Parathyroid adenoma (tissue), 2 donors: ENCODE data around the gene RAB4B.

Experiments used
- H2AFZ ChIP-seq: fragments of 300-600 bp; sonication (generic); one replicate; pipeline ENCODE4 v1.7.0; 2017; ENCODE audit warnings: antibody characterized with exemption, mild to moderate bottlenecking
- H3K27ac ChIP-seq: fragments of 300-600 bp; sonication (generic); one replicate; pipeline ENCODE4 v1.7.0; 2017
- H3K27me3 ChIP-seq: fragments of 300-600 bp; sonication (generic); one replicate; pipeline ENCODE4 v1.7.0; 2017; ENCODE audit warnings: low read length; ENCODE audit not compliant: control insufficient read depth, insufficient read depth
- H3K36me3 ChIP-seq: fragments of 300-600 bp; sonication (generic); one replicate; pipeline ENCODE4 v1.7.0; 2017; ENCODE audit warnings: low read length; ENCODE audit not compliant: control insufficient read depth, insufficient read depth
- H3K4me1 ChIP-seq: fragments of 300-600 bp; sonication (generic); one replicate; pipeline ENCODE4 v1.7.0; 2017; ENCODE audit warnings: control low read depth
- H3K4me2 ChIP-seq: fragments of 300-600 bp; sonication (generic); one replicate; pipeline ENCODE4 v1.7.0; 2017; ENCODE audit warnings: low read length
- H3K4me3 ChIP-seq: fragments of 300-600 bp; sonication (generic); one replicate; pipeline ENCODE4 v1.7.0; 2017; ENCODE audit warnings: low read depth, low read length
- H3K79me2 ChIP-seq: fragments of 300-600 bp; sonication (generic); one replicate; pipeline ENCODE4 v1.7.0; 2017; ENCODE audit warnings: control low read depth
- H3K9ac ChIP-seq: fragments of 300-600 bp; sonication (generic); one replicate; pipeline ENCODE4 v1.7.0; 2017; ENCODE audit warnings: mild to moderate bottlenecking
- H3K9me3 ChIP-seq: fragments of 300-600 bp; sonication (generic); one replicate; pipeline ENCODE4 v1.7.0; 2017; ENCODE audit warnings: low read length; ENCODE audit not compliant: control insufficient read depth
- TF ChIP-seq, protein P1 (sequence below): fragments of 300-600 bp; sonication (generic); IDR thresholded peaks from one replicate; pipeline ENCODE4 v1.7.0; 2017; ENCODE audit warnings: antibody characterized with exemption, mild to moderate bottlenecking
- donor health status: primary hyperparathyroidism.

RAB4B gene

DNA sequence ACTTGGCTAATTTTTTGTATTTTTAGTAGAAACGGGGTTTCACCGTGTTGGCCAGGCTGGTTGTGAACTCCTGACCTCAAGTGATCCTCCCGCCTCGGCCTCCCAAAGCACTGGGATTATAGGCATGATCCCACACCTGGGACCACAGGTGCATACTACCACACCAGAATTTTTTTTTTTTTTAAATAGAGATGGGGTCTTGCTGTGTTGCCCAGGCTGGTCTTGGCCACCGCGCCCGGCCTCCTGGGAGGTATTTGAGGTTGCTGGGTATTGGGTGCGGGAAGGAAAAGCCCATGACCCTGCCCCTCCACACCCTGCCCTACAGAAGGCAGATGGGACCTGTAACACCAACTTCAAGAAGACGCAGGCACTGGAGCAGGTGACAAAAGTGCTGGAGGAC lies 41.4 kb upstream of the RAB4B start:
- Histone ChIP-seq H3K4me3 (no peak overlapping the region), H3K4me1 (no peaks in the 10 kb centered on the region), H3K36me3 (no peaks in the 10 kb centered on the region), H2AFZ (no peak overlapping the region), H3K79me2 (no peaks in the 10 kb centered on the region), H3K27ac (no peak overlapping the region), H3K9me3 (no peaks in the 10 kb centered on the region), H3K27me3 (no peaks in the 10 kb centered on the region), H3K9ac (no peak overlapping the region), H3K4me2 (no peak overlapping the region)
- TF ChIP-seq, protein P1, sequence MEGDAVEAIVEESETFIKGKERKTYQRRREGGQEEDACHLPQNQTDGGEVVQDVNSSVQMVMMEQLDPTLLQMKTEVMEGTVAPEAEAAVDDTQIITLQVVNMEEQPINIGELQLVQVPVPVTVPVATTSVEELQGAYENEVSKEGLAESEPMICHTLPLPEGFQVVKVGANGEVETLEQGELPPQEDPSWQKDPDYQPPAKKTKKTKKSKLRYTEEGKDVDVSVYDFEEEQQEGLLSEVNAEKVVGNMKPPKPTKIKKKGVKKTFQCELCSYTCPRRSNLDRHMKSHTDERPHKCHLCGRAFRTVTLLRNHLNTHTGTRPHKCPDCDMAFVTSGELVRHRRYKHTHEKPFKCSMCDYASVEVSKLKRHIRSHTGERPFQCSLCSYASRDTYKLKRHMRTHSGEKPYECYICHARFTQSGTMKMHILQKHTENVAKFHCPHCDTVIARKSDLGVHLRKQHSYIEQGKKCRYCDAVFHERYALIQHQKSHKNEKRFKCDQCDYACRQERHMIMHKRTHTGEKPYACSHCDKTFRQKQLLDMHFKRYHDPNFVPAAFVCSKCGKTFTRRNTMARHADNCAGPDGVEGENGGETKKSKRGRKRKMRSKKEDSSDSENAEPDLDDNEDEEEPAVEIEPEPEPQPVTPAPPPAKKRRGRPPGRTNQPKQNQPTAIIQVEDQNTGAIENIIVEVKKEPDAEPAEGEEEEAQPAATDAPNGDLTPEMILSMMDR, result no peak

DNA sequence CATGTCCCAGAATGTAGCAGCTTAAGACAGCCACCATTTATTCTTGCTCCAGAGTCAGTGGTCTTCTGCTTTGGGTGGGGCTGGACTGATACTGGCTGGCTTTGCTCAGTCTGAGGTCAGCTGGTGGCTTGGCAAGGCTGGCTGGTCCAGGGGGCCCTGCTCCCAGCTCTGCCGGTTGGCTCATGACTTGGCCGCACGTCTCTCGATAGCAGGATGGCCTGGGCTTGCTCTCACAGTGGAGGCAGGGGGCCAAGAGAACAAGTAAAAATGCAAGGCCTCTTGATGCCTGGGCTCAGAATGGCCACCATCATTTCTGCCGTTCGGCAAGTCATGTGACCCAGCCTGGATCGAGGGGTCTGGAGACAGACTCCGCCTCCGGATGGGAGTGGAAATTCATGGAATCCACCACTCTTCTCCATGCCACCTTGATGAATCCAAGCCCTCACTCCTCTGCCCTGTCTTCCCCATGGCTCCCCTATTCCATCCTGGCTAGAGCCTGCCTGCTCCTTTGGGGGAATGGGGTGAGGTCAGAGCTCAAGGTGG lies 40.9 kb upstream of the RAB4B start:
- no peaks in the 10 kb centered on the region for H3K79me2 ChIP-seq
- TF ChIP-seq, protein P1, result no peak
- no peak overlapping the region for H3K4me2 ChIP-seq
- no peaks in the 10 kb centered on the region for H3K27me3 ChIP-seq
- no peak overlapping the region for H3K9ac ChIP-seq
- no peak overlapping the region for H3K27ac ChIP-seq
- no peak overlapping the region for H3K4me3 ChIP-seq
- no peak overlapping the region for H2AFZ ChIP-seq
- H3K9me3 ChIP-seq, result no peaks in the 10 kb centered on the region
- H3K36me3 ChIP-seq, result no peaks in the 10 kb centered on the region
- H3K4me1 ChIP-seq, result no peaks in the 10 kb centered on the region

DNA sequence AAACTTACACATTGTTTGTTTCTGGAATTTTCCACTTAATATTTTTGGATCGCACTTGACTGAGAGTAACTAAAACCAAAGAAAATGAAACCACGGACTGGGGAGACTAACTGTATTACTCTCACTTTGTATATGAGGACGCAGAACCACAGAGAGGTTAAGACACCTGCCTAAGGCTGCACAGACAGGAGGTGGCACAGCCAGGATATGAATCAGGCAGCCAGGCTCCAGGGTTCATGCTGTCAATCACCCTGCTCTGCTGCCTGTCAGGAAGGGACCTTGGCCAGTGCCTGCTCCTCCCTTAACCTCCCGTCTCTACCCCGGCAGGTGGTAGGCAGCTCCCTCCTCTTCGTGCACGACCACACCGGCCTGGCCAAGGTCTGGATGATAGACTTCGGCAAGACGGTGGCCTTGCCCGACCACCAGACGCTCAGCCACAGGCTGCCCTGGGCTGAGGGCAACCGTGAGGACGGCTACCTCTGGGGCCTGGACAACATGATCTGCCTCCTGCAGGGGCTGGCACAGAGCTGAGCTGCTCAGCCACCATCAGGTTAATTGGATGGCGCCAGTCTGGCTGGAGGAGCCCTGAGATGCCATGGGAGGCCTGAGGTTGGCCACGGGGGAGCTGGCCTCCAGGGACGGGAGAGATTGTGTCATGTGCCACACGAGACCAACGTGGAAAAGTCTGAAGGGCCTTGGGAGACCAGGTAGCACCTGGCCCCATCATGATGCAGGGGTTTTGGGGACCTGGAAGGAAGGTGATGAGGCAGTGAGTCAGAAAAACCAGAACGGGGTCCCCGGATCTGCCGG lies 38.8 kb upstream of the RAB4B start:
- Histone ChIP-seq H3K27me3 (no peaks in the 10 kb centered on the region), H2AFZ (no peak overlapping the region), H3K79me2 (no peaks in the 10 kb centered on the region), H3K9me3 (no peaks in the 10 kb centered on the region), H3K4me2 (no peak overlapping the region), H3K36me3 (no peaks in the 10 kb centered on the region), H3K27ac (no peak overlapping the region), H3K9ac (no peak overlapping the region), H3K4me3 (no peak overlapping the region), H3K4me1 (no peaks in the 10 kb centered on the region)
- TF ChIP-seq, protein P1, result no peak

DNA sequence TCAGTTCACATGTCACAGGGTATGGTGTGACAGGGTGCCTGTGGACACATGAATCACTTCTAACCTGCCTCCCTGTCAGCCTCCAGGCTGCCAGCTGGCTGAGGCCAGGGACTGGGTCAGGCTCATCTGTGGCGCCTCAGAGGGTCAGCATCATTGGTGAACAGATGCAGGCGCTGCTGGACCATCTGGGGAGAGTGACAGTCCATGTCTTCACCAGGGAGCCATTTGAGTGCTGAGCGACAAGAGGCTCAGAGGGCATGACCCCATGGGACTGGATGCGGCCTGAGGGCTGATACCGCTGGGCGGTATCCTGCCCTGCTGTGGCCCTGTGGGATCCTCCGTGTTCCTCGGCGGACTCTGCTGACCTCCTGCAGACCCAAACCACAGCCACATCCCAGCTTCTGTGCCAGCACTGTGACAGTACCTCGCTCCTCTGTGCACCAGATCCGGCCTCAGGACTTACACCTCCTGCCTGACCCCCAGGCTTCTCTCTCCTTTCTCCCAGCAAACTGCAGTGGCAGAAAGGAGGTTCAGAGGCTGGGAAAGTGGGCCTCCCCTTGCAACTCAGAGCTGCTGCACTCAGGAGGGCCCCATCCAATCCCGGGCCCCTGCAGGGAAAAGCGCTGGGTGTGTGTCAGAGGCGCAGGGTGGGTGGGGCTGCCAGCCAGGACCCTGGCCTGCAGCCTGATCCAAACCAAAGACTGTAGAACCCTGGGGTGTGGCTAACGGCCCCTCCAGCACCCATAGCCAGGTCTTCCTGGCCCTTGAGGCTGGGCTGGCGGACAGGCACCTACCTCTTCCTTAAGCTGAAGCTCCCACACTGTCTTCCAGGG lies 38.0 kb upstream of the RAB4B start:
- H3K36me3 ChIP-seq, result no peaks in the 10 kb centered on the region
- no peaks in the 10 kb centered on the region for H3K27me3 ChIP-seq
- H3K9me3 ChIP-seq, result no peaks in the 10 kb centered on the region
- H2AFZ ChIP-seq, result no peak overlapping the region
- H3K4me3 ChIP-seq, result no peak overlapping the region
- H3K9ac ChIP-seq, result no peak overlapping the region
- no peak overlapping the region for H3K27ac ChIP-seq
- H3K4me1 ChIP-seq, result peaks cover 2% of the 10 kb centered on the region
- no peak overlapping the region for H3K4me2 ChIP-seq
- TF ChIP-seq, protein P1, result no peak
- H3K79me2 ChIP-seq, result no peaks in the 10 kb centered on the region
